Subcutaneous adipose tissue (tissue), 4 donors: ENCODE data around the gene PRPH2. TPM values are rescaled to one million over a fixed set of nuclear protein-coding genes. Genes with fewer than 3 reads are reported as not detected.

Experiments
- total RNA-seq, 4 donors: library from RNA; depleted of rRNA; stranded (reverse); fragments of >200 nt; gene quantifications; one replicate each; pipeline ENCODE4 v1.1.0, GENCODE V29; 2016
- TF ChIP-seq, protein P1 (sequence below): fragments of 450-650 bp; IDR thresholded peaks from one replicate; pipeline ENCODE4 v1.5.1; 2016; ENCODE audit warnings: low read depth, mild to moderate bottlenecking, control low read depth, antibody characterized with exemption, moderate library complexity

PRPH2 gene
- total RNA-seq, 4 donors from 2014 or later: 0.16 to 0.57 (median 0.39) TPM

DNA sequence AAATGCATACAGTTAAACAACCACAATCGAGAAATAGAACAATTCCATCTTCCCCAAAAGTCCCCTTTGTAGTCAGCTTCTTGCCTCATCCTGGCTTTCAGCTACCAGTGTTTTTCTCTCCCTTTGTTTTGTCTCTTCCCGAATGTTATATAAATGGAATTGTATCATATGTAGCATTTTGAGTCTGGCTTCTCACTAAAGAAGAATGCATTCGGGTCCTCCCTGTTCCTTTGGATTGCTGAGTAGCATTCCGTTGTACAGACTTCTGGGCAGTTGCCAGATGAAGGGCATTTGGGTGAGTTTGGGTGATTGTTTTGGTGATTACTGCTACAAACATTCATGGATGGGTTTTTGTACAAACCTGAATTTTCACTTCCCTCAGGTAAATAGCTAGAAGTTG is 27.8 kb downstream of the PRPH2 start:
- TF ChIP-seq, protein P1, sequence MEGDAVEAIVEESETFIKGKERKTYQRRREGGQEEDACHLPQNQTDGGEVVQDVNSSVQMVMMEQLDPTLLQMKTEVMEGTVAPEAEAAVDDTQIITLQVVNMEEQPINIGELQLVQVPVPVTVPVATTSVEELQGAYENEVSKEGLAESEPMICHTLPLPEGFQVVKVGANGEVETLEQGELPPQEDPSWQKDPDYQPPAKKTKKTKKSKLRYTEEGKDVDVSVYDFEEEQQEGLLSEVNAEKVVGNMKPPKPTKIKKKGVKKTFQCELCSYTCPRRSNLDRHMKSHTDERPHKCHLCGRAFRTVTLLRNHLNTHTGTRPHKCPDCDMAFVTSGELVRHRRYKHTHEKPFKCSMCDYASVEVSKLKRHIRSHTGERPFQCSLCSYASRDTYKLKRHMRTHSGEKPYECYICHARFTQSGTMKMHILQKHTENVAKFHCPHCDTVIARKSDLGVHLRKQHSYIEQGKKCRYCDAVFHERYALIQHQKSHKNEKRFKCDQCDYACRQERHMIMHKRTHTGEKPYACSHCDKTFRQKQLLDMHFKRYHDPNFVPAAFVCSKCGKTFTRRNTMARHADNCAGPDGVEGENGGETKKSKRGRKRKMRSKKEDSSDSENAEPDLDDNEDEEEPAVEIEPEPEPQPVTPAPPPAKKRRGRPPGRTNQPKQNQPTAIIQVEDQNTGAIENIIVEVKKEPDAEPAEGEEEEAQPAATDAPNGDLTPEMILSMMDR: no peak

DNA sequence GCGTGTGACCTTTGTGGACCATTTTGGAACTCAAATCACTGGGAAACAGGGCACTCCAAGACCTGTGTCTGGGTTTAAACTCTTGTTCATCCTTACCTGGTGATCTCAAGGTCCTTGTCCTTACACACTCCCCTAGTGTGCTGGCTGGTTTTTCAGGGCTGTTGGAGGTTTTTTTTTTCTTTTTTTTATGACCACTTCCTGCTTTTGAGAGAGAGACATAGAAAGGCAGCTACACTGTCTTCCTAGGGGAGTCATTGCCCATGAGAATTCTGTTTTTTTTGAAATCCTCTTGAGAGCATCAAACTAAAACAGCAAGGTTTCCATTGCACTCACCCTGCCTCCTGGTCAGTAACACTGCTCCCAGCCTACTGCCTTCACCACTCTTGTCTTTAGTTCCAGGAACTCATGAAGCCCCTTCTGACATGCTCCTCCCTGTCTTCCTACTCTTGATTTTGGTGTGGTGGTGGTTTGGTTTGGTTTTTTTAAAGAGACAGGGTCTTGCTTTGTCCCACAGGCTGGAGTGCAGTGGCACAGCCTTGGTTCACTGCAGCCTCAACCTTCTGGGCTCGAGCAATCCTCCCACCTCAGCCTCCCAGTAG is 28.6 kb downstream of the PRPH2 start:
- TF ChIP-seq, protein P1: no peak

DNA sequence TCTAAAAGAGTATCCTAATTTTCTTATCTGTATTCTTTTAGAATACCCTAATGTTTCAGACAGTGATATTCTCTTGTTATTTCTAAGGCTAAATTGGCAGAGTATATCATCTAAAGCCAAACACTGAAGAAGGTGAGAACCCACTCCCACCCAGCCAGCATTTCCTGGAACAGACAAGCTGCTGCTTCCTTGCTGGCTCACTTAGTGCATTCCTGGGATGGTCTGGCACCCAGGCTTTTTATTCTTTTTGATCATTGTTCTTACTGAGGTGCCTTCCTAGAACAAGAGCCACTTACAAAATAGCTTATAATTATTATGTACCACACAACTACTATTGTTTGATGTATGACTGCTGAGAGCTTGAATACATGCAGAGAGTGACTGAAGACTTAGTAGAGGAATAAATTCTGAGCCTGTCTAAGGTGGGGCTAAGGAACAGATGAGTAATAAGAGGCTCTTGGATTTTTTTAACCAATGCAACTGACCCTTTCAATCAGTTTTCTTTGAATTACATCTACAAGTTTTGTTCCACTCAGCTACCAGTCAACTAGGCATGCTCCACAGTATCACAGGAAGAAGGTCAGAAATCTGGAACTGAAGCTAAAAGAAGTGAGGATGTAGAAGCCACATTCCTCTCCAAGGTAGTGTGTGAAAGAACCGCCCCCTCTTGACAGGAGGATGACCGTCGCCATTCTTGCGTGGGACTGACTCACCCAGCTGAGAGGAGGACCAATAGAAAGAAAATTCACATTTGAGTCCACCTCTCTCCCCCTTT is 30.1 kb downstream of the PRPH2 start:
- TF ChIP-seq, protein P1: no peak

DNA sequence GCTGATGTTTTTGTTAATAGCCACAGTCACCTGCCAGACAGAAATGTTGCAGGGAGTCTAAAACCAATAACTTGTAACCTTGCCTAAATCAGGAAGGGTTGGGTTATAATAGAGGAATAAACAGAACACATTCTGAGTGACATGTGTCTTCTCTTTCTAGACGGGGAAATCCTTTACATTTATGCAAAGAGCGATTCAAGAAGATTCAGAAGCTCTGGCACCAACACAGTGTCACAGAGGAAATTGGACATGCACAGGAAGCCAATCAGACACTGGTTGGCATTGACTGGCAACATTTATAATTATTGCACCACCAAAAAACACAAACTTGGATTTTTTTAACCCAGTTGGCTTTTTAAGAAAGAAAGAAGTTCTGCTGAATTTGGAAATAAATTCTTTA is 31.5 kb downstream of the PRPH2 start:
- TF ChIP-seq, protein P1: no peak

DNA sequence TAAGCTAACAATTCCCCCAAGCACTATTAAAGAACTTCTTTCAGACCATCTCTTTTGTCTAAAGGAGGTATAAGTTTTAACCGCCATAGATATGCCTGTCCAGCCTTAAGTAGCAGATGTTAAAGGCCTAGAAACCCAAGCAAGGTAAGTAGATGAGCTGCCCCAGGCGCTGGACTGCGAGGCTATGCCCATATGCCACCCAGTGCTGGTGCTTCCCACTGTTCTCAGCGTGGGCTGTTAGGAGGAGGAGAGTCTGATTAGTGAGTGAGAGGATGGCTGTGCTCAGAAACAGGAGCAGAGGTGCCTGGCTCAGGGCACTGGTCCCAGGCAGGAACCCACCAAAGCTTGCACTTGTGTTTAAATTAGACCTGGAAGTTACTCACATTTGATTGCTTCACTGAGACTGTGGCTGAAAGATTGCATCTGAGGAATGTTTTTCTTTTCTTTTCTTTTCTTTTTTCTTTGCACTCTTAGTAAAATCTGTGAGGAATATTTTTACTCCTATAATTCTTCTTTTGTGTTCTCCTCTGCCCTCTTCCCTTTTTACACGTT is 32.2 kb downstream of the PRPH2 start:
- TF ChIP-seq, protein P1: no peak

DNA sequence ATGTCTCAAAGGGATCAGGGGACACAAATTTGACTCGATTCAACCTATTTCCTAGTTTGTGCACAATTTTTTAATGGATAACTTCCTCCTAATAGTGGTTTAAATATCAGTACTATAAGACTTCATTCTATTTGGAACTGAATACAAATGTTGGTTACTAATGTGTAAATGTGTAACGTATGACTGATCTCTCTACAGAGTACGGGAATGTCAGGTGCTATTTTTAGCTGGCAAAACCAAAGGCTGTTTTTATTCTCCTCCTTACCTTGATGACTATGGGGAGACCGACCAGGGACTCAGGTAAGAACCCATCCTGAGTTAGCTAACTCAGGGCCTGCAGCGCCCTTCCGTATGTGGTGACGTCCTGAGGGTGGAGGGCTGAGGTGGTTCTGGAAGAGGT is 33.0 kb downstream of the PRPH2 start:
- TF ChIP-seq, protein P1: no peak

DNA sequence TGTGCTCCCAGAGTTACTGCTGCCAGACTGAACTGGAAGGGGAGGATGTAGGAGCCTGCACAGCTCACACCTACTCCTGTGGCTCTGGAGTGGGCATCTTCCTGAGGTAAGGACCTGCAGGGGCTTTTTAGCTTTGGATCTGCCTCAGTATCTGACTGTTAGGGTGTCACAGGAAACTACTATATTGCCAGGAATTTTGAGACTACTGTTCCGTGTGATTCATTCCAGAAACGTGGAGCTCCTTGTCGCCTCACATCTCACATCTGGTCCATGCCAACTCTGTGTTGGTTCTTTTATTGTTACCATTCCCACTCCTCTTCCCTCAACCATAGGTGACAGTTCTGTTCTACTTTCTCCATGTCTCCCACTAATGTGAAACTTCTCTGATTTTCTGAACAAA is 34.1 kb downstream of the PRPH2 start:
- TF ChIP-seq, protein P1: no peak
